Prostate gland (tissue), 2 donors: ENCODE data around the gene GPATCH4.
A peak's percentile ranks its signal among the peaks of the same experiment; 100 is the strongest.

ENCODE experiments used
- CTCF ChIP-seq, 4 experiments: fragments of 200-600 bp in 2 of 4; fragments of 450-650 bp in 2 of 4; sonication (generic) in 2 of 4; IDR thresholded peaks; 1 replicate in 3 of 4; 2 replicates in 1 of 4; pipeline ENCODE4 v1.5.1; 2016 to 2019; ENCODE audit warnings: antibody characterized with exemption in 4 of 4, mild to moderate bottlenecking in 2 of 4, moderate library complexity in 2 of 4
- POLR2A ChIP-seq: fragments of 450-650 bp; IDR thresholded peaks from one replicate; pipeline ENCODE4 v1.6.1; 2016; ENCODE audit warnings: antibody characterized with exemption, mild to moderate bottlenecking
- POLR2AphosphoS5 ChIP-seq: sonication (generic); formaldehyde crosslinking; IDR thresholded peaks from one replicate; pipeline ENCODE4 v1.6.1; 2017; ENCODE audit warnings: antibody characterized with exemption

GRCh38 chr1:156583821-156584622 lies 17.3 kb downstream of the GPATCH4 start:
- peak; percentile 88 to 93 (median 90) for TF ChIP-seq CTCF (IDR thresholded peaks at IDR 0.05)
- no peak for TF ChIP-seq POLR2A
- TF ChIP-seq POLR2AphosphoS5 = peak; percentile 59
